A549 treated with Hydrocortisone at 1 μM for 4 hours (cell line): ENCODE results near the gene ATOX1. TPM values are rescaled to one million over a fixed set of nuclear protein-coding genes. Genes with fewer than 3 reads are reported as not detected.

Source experiments
- total RNA-seq: library from RNA; stranded (reverse); fragments of 200-300 nt; extraction: Qiagen RNA extraction; gene quantifications from 5 replicates; pipeline ENCODE4 v1.2.3, GENCODE V29; 2022

The ATOX1 gene, protein sequence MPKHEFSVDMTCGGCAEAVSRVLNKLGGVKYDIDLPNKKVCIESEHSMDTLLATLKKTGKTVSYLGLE
- total RNA-seq, result 173 to 226 TPM (median 201 TPM) in 5 replicates

GRCh38 chr5:151758430-151759241, at the start of gene ATOX1:
TSS of gene ATOX1 (minus strand) at chr5:151758631. CDS start at chr5:151758551, 80 bp downstream.

GRCh38 chr5:151771259-151772028, 13.0 kb upstream of the ATOX1 start, which contains the start of gene G3BP1:
TSS of gene G3BP1 (plus strand) at chr5:151771954. CDS start at chr5:151786621, 14,667 bp downstream.

Other genes with a start within 250 kb of the ATOX1 start
- 0.01 TPM in 1 of 5 replicates, not detected in the others for gene FAT2, start 167.3 kb downstream of the ATOX1 start, total RNA-seq
- 13.0 to 20.8 TPM (median 19.7 TPM) in 5 replicates for gene SPARC, start 71.7 kb downstream of the ATOX1 start, total RNA-seq
- 118 to 167 TPM (median 132 TPM) in 5 replicates for gene G3BP1, start 13.3 kb upstream of the ATOX1 start, total RNA-seq
- not detected in 5 replicates for gene GLRA1, start 166.2 kb upstream of the ATOX1 start, total RNA-seq